ENCODE data around the gene FBXL16. TPM values are rescaled to one million over a fixed set of nuclear protein-coding genes. Genes with fewer than 3 reads are reported as not detected.

FBXL16 gene
- total and polyA plus RNA-seq, 9 of the 15 experiments (the other 6 are each of a cell fraction or from before 2014, with no cell fraction given): 0.21 to 8.2 (median 1.7) TPM

- TF ChIP-seq ZBTB40 (IDR thresholded peaks at IDR 0.05) (peak; percentile 48), ZBTB40 (CRISPR knock-in tag; IDR thresholded peaks at IDR 0.05) (no peak), DDX20 (tag; IDR thresholded peaks at IDR 0.05; ENCODE audit: low read depth) (no peak), BRF2 (IDR thresholded peaks at IDR 0.05; ENCODE audit: borderline replicate concordance, insufficient read depth, insufficient read length) (no peak), USF2 (CRISPR knock-in tag; IDR thresholded peaks at IDR 0.05) (peak; percentile 49), ZBTB17 (CRISPR knock-in tag; IDR thresholded peaks at IDR 0.05) (0 out of 2 replicates have a peak, but pooled peaks have one; percentile 33), PRDM10 (IDR thresholded peaks at IDR 0.05; ENCODE audit: partially characterized antibody) (no peak), CHD1 (IDR thresholded peaks at IDR 0.05; ENCODE audit: low read length) (peak; percentile 87), CAMTA2 (CRISPR knock-in tag; conservative IDR thresholded peaks at IDR 0.05) (no peak), CXXC5 (CRISPR knock-in tag; IDR thresholded peaks at IDR 0.05) (peak; percentile 5)
Measured at GRCh38 chr16:727291-727977, 21.8 kb upstream of the FBXL16 start (continued).

All from K562 (cell line).